ENCODE data around the gene ATP8B1.

DNA sequence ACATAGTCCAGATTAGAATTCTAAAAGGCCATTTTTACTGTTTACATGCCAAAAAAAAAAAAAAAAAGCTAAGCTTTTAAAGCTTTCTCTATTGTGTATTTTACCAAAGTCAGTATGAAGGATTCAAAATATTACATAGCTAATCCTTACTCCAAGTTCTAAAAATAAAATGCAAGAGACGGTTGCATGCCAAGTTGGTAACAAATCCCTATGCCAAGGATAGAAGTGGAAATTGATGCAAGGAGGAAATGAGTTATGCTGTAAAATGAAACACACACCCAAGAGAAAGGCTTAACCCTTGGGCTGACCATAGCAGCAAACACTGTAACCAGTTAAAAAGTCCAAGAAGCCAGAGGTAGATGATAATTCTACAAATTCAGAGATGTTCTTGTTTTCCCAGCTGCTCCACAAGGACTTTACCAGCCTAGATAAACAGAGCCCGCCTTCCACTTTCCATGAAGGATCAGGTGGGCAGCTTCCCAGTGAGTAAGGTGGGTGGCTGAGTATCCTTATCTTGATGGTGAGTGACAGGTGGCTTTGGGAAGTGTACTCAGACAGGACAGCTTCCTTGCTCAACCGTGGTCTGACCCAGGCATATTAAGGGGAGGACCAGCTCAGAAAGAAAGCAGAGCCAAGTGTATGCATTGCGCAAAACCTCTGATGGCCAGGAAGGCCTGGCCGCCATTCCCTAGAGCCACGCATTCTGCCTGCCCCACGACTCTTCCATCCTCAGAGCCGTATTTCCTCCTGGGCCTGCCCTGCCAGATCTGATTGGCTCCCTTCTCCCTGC, 34.4 kb downstream of the ATP8B1 start:
- TF ChIP-seq, protein P1, sequence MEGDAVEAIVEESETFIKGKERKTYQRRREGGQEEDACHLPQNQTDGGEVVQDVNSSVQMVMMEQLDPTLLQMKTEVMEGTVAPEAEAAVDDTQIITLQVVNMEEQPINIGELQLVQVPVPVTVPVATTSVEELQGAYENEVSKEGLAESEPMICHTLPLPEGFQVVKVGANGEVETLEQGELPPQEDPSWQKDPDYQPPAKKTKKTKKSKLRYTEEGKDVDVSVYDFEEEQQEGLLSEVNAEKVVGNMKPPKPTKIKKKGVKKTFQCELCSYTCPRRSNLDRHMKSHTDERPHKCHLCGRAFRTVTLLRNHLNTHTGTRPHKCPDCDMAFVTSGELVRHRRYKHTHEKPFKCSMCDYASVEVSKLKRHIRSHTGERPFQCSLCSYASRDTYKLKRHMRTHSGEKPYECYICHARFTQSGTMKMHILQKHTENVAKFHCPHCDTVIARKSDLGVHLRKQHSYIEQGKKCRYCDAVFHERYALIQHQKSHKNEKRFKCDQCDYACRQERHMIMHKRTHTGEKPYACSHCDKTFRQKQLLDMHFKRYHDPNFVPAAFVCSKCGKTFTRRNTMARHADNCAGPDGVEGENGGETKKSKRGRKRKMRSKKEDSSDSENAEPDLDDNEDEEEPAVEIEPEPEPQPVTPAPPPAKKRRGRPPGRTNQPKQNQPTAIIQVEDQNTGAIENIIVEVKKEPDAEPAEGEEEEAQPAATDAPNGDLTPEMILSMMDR (IDR thresholded peaks at IDR 0.05) = no peak
- TF ChIP-seq EZH2phosphoT487 (IDR thresholded peaks at IDR 0.05) = no peak
- TF ChIP-seq EZH2 (IDR thresholded peaks at IDR 0.05) = no peak
